OCI-LY1 (cell line): ENCODE results near the gene AIFM3.

Experiments used
- H2AFZ ChIP-seq: fragments of 200-600 bp; sonication (generic), shearing (Covaris generic); 2 replicates; pipeline ENCODE4 v1.6.0; 2014; ENCODE audit warnings: antibody characterized with exemption, mild to moderate bottlenecking, low read length
- H3F3A ChIP-seq: fragments of 200-600 bp; sonication (generic), shearing (Covaris generic); 2 replicates; pipeline ENCODE4 v1.6.0; 2014; ENCODE audit warnings: mild to moderate bottlenecking, antibody characterized with exemption, low read length, moderate library complexity; ENCODE audit not compliant: insufficient read depth
- H3K27ac ChIP-seq: fragments of 200-600 bp; sonication (generic); 2 replicates; pipeline ENCODE4 v1.5.1; 2014; ENCODE audit warnings: low read length, mixed run types, mild to moderate bottlenecking, low read depth; ENCODE audit not compliant: poor library complexity, severe bottlenecking
- H3K27me3 ChIP-seq: fragments of 200-600 bp; sonication (generic); 2 replicates; pipeline ENCODE4 v1.6.0; 2014; ENCODE audit warnings: antibody characterized with exemption, mild to moderate bottlenecking, low read length, moderate library complexity; ENCODE audit not compliant: insufficient read depth
- H3K36me3 ChIP-seq: fragments of 200-600 bp; sonication (generic); 2 replicates; pipeline ENCODE4 v1.6.1; 2014; ENCODE audit warnings: mild to moderate bottlenecking, antibody characterized with exemption, low read length, moderate library complexity, mixed read lengths; ENCODE audit not compliant: insufficient read depth
- H3K4me1 ChIP-seq: fragments of 200-600 bp; sonication (generic); 2 replicates; pipeline ENCODE4 v1.5.1; 2014; ENCODE audit warnings: mild to moderate bottlenecking, low read length, moderate library complexity; ENCODE audit not compliant: insufficient read depth, severe bottlenecking
- H3K4me2 ChIP-seq: fragments of 200-600 bp; sonication (generic), shearing (Covaris generic); 2 replicates; pipeline ENCODE4 v1.6.1; 2014; ENCODE audit warnings: low read length
- H3K4me3 ChIP-seq: fragments of 200-600 bp; sonication (generic); 2 replicates; pipeline ENCODE4 v1.5.1; 2014; ENCODE audit warnings: low read length, low read depth, mild to moderate bottlenecking, mixed read lengths; ENCODE audit not compliant: poor library complexity, severe bottlenecking
- H3K79me2 ChIP-seq: fragments of 200-600 bp; shearing (Covaris generic); 2 replicates; pipeline ENCODE4 v1.6.1; 2016; ENCODE audit warnings: mixed run types, low read length, mixed read lengths; ENCODE audit not compliant: insufficient read depth
- H3K9ac ChIP-seq: fragments of 200-600 bp; sonication (generic), shearing (Covaris generic); 2 replicates; pipeline ENCODE4 v1.6.1; 2014; ENCODE audit warnings: mild to moderate bottlenecking, low read length, mixed read lengths
- H3K9me2 ChIP-seq: fragments of 200-600 bp; sonication (generic), shearing (Covaris generic); 2 replicates; pipeline ENCODE4 v1.6.1; 2014; ENCODE audit warnings: low read depth, mild to moderate bottlenecking, low read length, mixed read lengths
- H3K9me3 ChIP-seq: fragments of 200-600 bp; shearing (Covaris generic); 2 replicates; pipeline ENCODE4 v1.6.1; 2014; ENCODE audit warnings: low read length, mixed read lengths
- H4K20me1 ChIP-seq: fragments of 200-600 bp; sonication (generic), shearing (Covaris generic); 2 replicates; pipeline ENCODE4 v1.6.0; 2016; ENCODE audit warnings: mild to moderate bottlenecking, low read length; ENCODE audit not compliant: insufficient read depth
- CTCF ChIP-seq: fragments of 200-600 bp; sonication (generic), shearing (Covaris generic); IDR thresholded peaks from 2 replicates; pipeline ENCODE4 v1.5.1; 2017; ENCODE audit warnings: mild to moderate bottlenecking, antibody characterized with exemption, low read length, moderate library complexity, mixed read lengths
- EZH2 ChIP-seq: fragments of 200-600 bp; sonication (generic), shearing (Covaris generic); IDR thresholded peaks from 2 replicates; pipeline ENCODE4 v1.8.0; 2017; ENCODE audit warnings: borderline replicate concordance, mixed run types, mild to moderate bottlenecking, antibody characterized with exemption, low read length, moderate library complexity, mixed read lengths

AIFM3 gene

GRCh38 chr22:20948989-20949388 lies 18.1 kb upstream of the AIFM3 start:
- Histone ChIP-seq H3F3A (no peaks in the 10 kb centered on the region), H3K9ac (no peak overlapping the region), H3K4me2 (no peak overlapping the region), H3K4me1 (peaks cover 6% of the 10 kb centered on the region), H3K36me3 (peaks cover 74% of the 10 kb centered on the region), H3K9me2 (no peaks in the 10 kb centered on the region), H3K79me2 (peaks cover 42% of the 10 kb centered on the region), H3K27ac (no peak overlapping the region), H3K27me3 (no peaks in the 10 kb centered on the region), H3K4me3 (no peak overlapping the region), H4K20me1 (peaks cover 5% of the 10 kb centered on the region; the same call in 1 of the 2 replicates), H3K9me3 (no peaks in the 10 kb centered on the region), H2AFZ (no peak overlapping the region)
- TF ChIP-seq EZH2 (no peak), CTCF (no peak)

- TF ChIP-seq CTCF (no peak), EZH2 (no peak)
- Histone ChIP-seq H3K27me3 (no peaks in the 10 kb centered on the region), H3K79me2 (peaks cover 35% of the 10 kb centered on the region), H3K9ac (no peak overlapping the region), H3K4me2 (no peak overlapping the region), H4K20me1 (peaks cover 5% of the 10 kb centered on the region; the same call in 1 of the 2 replicates), H3F3A (no peaks in the 10 kb centered on the region), H3K9me2 (no peaks in the 10 kb centered on the region), H3K9me3 (no peaks in the 10 kb centered on the region), H3K27ac (no peak overlapping the region), H3K4me1 (peaks cover 5% of the 10 kb centered on the region), H3K36me3 (peaks cover 77% of the 10 kb centered on the region), H3K4me3 (no peak overlapping the region), H2AFZ (no peak overlapping the region)
Observed at GRCh38 chr22:20949698-20950183, 17.3 kb upstream of the AIFM3 start.

- H3K9me3 ChIP-seq, result no peaks in the 10 kb centered on the region
- H4K20me1 ChIP-seq, result peaks cover 5% of the 10 kb centered on the region; the same call in 1 of the 2 replicates
- H3K4me3 ChIP-seq, result no peak overlapping the region
- H3K9ac ChIP-seq, result no peak overlapping the region
- H3K36me3 ChIP-seq, result peaks cover 67% of the 10 kb centered on the region
- no peak overlapping the region for H2AFZ ChIP-seq
- no peaks in the 10 kb centered on the region for H3K27me3 ChIP-seq
- no peak overlapping the region for H3K4me2 ChIP-seq
- no peak overlapping the region for H3K27ac ChIP-seq
- TF ChIP-seq CTCF (no peak), EZH2 (no peak)
- no peaks in the 10 kb centered on the region for H3F3A ChIP-seq
- no peaks in the 10 kb centered on the region for H3K4me1 ChIP-seq
- H3K79me2 ChIP-seq, result peaks cover 19% of the 10 kb centered on the region
- no peaks in the 10 kb centered on the region for H3K9me2 ChIP-seq
Observed at GRCh38 chr22:20951151-20951931, 15.7 kb upstream of the AIFM3 start.
